GM21447 (cell line): Measurements from ENCODE around the gene N4BP3.
A peak's percentile ranks its signal among the peaks of the same experiment; 100 is the strongest.
"Not testable (repeated sequence)": the region's sequence is repeated elsewhere in the genome, so short reads cannot be mapped to it uniquely, and the experiment has no call there.

Experiments
- ATAC-seq: cut with Tn5 transposase; IDR thresholded peaks from one replicate; pipeline ENCODE4 v1.9.1; 2021; ENCODE audit not compliant: unreplicated experiment

The N4BP3 gene, protein sequence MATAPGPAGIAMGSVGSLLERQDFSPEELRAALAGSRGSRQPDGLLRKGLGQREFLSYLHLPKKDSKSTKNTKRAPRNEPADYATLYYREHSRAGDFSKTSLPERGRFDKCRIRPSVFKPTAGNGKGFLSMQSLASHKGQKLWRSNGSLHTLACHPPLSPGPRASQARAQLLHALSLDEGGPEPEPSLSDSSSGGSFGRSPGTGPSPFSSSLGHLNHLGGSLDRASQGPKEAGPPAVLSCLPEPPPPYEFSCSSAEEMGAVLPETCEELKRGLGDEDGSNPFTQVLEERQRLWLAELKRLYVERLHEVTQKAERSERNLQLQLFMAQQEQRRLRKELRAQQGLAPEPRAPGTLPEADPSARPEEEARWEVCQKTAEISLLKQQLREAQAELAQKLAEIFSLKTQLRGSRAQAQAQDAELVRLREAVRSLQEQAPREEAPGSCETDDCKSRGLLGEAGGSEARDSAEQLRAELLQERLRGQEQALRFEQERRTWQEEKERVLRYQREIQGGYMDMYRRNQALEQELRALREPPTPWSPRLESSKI

DNA sequence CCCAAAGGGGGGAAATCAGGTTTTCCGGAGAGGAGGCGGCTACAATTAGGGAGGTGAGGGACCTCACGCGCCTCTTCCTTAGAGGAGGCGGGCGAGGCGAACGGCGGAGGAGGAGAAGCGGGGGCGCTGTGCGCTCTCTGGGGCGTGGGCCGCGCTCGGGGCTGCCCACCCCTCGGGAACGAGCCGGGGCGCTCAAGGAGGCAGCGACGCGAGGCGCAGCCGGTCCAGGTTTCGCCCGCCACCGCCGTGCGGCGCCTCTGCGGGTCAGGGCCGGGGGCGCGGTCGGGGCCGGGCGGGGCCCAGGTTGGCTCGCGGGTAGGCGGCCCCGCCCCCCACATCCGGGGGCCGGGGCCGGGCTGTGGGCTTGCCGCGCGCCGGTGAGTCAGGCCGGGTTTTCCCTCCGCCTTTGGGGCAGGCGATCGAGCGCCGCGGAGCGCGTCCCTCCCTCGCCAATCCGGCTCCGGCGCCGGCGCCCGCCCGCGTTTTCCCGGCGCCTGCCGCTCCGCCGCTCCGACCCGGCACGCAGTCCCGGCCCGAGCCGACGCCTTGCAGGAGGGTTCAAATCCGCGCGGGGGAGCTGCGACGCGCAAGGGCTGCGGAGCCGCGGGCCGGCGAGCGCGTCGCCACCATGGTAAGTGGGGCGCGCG is at the start of gene N4BP3:
Gene N4BP3 (plus strand): TSS at position 392 of the 647 bp plus-strand sequence. CDS start 6,052 bp downstream, outside the sequence.
- ATAC-seq = peak; percentile 38

GRCh38 chr5:178067755-178068154 is 45.6 kb upstream of the N4BP3 start:
- ATAC-seq = no peak

GRCh38 chr5:178068293-178068692 is 45.0 kb upstream of the N4BP3 start:
- ATAC-seq = no peak

DNA sequence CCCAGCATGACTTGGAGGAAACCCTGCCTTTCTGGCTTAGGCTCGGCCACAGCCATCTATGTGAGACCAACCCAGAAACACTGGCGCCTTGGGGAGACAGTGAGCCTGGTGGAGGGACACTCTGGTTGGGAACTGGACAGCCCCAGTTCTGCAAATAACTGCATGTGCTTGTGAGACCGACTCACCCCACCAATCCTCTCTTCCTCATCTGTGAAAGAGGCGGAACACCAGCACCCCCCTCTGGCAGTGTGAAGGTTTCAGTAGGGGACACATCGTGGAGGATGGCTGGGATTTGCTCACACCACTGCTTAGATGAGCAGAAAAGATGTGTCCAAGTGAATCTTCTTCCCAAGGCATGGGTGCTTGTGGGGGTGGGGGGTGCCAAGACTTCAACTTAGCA is 43.4 kb upstream of the N4BP3 start:
- no peak for ATAC-seq

GRCh38 chr5:178071108-178071507 is 42.2 kb upstream of the N4BP3 start:
- ATAC-seq = no peak

DNA sequence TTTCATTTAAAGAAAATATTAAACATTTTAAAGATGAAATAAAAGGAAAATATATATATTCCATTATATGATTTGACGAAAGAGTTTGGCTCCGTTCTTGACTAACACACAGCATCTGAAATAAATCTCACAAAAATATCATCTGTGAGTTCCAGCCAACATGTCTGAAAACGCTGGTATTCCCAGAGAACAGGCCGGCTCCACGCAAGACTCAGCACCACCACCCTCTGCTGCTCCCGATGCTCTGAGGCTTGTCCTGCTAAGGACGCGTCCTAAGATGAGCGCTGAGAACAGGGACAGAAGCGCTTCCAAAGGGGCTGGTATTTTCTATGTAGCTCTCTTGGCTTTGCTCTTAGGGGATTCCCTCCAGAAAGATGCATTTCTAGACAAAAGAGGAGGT is 40.6 kb upstream of the N4BP3 start:
- no peak for ATAC-seq

- peak; percentile 54 for ATAC-seq
These were observed 38.9 kb upstream of the N4BP3 start for GRCh38 chr5:178074266-178074952.

DNA sequence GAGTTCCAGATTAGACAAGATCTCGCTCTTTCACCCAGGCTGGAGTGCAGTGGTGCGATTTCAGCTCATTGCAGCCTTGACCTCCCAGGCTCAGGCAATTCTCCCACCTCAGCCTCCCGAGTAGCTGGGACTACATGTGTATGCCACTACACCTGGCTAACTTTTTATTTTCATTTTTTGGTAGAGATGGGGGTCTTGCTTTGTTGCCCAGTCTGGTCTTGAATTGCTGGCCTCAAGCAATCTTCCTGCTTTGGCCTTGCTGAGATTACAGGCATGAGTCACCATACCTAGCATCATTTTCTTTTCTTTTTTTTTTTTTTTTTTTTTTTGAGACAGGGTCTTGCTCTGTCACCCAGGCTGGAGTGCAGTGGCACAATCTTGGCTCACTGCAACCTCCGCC is 36.4 kb upstream of the N4BP3 start:
- ATAC-seq = not testable (repeated sequence)

- ATAC-seq = no peak
These were observed 35.6 kb upstream of the N4BP3 start for GRCh38 chr5:178077751-178078150.

- no peak for ATAC-seq
These were observed 34.9 kb upstream of the N4BP3 start for GRCh38 chr5:178078197-178079010.

- ATAC-seq = no peak
These were observed 33.3 kb upstream of the N4BP3 start for GRCh38 chr5:178080056-178080455.

GRCh38 chr5:178080618-178081410 is 32.5 kb upstream of the N4BP3 start:
- ATAC-seq = no peak

DNA sequence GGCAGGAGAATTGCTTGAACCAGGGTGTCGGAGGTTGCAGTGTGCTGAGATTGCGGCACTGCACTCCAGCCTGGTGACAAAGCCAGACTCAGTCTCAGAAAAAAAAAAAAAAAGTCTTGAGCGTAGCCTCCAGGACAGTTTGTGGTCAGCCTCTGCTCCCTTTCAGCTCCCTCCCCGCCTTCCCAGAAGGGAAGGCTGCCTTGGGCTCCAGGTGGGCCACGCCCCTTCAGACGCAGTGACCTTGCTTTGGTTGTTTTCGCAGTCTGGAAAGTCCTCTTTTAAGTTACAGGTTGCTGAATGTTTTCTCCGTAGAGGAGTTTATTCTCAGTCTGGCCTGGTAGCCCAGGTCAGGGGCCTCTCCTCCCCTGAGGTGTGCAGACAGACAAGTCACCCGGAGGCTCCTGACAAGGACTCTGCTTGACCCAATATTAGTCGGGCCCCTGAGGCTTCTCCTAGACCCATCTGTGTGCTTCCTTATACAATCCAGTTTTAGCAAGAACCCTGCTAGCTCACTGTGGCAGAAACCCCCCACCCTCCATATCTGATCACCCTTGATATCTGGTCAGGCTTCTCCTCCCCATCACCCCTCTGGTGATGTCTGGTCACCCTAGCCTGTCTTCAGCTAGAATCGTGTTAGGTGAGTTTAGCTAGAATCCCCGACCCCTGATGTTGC is 31.6 kb upstream of the N4BP3 start:
- no peak for ATAC-seq

DNA sequence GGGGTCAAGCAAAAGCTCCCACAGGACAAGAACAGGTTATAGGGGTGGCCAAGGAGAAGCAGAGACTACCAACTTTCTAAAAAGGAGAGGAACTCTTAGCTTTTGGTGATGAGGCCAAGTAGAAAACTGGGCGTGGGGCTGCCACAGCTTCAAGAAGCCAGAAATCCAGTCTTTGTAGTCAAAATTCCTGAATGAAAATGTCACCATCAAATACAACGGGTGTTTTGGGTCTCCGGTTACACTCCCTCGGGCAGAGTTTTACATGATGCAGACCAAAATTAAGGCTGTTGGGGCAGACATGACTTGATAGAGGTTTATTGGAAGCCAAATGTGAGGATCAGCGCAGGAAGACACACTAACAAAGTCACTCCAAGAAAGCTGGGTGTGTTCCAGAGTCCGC is 29.4 kb upstream of the N4BP3 start:
- no peak for ATAC-seq

GRCh38 chr5:178085316-178085715 is 28.0 kb upstream of the N4BP3 start:
- ATAC-seq = no peak

DNA sequence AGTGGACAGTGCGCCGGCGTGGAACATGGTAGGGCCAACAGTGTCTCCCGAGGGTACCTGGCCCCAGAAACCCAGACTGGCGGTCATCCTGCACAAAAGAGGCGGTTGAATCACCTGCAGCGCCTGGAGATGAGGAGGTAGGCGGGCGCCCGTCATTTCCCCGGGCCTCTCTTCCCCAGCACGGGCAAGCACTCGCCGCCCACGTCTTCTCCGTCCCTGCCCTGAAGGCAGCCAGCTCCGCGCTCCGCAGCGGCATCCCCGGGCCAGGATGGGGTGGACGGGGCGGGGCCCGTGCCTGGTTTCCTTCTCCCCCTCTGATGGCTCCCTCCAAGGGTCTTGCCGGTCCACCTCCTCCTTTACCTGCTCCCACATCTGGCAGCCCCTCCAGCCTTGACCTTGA is 27.1 kb upstream of the N4BP3 start:
- no peak for ATAC-seq

DNA sequence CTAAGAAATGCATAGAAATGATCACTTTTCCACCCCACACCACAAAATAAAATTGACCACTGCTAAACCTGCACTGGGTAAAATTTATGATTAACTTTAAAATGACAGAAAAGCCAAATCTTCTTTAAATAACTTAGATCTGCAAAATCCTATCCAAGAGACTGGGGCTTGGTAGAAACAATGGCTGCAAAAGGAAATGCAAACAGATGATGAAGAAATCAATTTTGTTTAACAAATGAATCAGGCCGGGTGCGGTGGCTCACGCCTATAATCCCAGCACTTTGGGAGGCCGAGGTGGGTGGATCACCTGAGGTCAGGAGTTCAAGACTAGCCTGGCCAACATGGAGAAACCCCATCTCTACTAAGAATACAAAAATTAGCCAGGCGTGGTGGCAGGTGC is 26.1 kb upstream of the N4BP3 start:
- ATAC-seq = not testable (repeated sequence)

DNA sequence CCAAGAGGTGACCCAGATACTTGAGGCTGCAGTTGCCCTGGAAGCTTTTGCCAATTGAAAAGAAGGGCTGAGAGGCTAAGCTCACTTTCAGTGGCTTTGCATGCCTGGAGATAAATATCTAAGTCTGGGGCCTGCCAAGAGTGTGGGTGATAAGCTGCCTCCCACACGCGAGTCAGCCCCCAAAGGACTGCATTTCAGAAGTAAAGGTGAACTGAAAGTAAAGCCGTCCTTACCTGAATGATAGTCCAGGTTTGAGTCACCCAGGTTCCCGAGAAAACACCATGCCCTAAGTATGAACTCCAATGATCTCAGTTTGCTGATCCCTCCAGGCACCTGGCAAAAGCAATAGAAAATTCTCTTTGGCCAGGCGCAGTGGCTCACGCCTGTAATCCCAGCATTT is 22.5 kb upstream of the N4BP3 start:
- no peak for ATAC-seq

DNA sequence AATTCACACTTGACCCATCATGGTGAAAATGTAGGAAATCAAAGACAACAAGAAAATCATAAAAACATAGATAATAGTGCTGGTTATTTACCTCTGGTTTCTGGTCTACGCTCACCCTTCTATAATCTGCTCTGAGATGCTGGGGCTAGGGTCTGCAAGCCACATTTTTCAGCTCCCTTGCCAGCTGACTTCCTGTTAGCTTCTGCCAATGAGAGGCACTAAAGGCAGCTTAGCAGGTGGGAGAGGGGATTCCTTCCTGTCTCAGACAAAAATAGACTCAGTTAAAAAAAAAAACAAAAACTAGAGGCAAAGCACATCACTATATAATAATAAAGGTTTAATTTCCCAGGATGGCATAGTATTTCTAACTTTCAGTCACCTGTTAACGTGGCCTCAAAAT is 20.2 kb upstream of the N4BP3 start:
- no peak for ATAC-seq
